GM19463 (cell line): ENCODE data around the gene ADAM10.
A peak's percentile ranks its signal among the peaks of the same experiment; 100 is the strongest.

Experiments used
- ATAC-seq: cut with Tn5 transposase; IDR thresholded peaks from one replicate; pipeline ENCODE4 v1.9.1; 2021; ENCODE audit warnings: mild to moderate bottlenecking, moderate library complexity; ENCODE audit not compliant: unreplicated experiment

ADAM10 gene

DNA sequence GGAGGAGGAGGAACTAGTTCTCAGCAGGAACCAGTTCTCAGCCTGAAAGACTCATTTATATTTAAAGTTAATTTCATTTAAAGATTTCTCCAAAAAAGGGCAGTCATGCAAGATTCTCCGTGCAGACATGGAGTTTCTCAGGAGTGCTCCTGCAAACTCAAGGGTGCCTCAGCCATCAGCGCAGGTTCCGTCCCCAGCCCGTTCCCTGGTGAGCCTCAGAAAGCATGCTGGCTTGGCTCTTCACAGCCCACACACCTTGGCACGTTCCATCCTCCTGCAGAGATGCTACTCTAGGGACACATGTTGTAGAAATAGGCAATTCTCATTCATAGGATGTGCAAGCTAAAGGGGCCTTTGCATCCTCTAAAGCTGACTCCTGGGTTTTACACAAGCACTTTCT lies 194.7 kb downstream of the ADAM10 start:
- ATAC-seq: no peak

DNA sequence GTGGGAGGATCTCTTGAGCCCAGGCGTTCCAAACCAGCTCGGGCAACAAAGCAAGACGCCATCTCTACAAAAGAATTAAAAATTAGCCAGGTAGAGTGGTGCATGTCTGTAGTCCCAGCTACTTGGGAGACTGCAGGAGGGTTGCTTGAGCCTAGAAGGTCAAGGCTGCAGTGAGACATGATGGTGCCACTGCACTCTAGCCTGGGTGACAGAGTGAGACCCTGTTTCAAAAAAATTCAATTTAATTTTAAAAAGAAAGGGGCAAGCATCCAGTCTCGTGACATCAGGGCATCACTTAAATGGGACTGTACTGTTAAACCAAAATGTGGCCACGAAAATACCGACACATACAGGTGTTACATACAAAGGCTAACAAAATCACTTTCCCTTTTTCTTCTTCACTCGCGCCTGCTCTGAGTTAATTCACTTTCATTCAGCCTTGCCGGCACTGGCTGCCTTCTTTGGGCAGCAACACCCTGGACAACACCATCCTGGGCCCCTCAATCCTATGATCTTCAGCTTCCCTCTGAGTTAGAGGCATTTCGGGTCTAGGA lies 196.1 kb downstream of the ADAM10 start:
- no peak for ATAC-seq

DNA sequence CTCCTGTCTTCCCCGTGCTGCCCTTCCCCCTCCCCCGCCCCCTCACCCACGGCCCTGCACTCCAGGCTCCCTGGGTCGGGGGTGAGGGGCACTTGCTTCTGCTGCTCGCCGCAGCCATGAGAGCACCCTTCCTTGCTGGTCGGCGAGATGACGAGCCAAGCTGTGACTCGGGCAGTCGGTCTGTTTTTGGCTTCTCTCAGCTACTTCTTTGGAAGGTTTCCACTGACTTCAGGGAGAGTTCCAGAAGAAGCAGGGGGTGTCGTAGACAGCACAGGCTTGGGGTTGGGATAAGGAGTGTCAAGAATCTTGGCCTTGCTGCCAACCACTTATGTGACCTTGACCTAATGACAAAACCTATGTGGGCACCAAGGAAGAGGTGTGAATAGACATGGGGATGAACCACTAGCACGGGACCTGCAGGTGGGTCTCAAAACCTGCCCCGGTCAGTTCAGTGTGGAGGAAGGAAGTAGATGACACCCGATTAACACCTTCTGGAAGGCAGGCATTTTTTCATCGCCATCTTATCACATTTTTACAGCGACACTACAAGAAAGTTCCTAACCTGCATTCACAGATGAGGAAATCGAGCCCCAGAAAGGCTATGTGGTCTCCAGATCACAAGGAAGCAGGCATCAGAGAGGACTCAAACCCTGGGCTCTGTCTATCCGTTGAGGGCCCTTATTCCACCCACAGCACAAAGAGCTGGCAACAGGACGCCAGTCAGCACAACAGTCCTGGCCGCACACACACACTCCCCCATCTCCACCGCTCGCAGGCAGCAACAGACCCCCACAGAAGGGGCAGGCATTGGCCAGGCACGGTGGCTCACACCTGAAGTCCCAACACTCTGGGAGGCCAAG lies 196.8 kb downstream of the ADAM10 start:
- ATAC-seq: no peak

DNA sequence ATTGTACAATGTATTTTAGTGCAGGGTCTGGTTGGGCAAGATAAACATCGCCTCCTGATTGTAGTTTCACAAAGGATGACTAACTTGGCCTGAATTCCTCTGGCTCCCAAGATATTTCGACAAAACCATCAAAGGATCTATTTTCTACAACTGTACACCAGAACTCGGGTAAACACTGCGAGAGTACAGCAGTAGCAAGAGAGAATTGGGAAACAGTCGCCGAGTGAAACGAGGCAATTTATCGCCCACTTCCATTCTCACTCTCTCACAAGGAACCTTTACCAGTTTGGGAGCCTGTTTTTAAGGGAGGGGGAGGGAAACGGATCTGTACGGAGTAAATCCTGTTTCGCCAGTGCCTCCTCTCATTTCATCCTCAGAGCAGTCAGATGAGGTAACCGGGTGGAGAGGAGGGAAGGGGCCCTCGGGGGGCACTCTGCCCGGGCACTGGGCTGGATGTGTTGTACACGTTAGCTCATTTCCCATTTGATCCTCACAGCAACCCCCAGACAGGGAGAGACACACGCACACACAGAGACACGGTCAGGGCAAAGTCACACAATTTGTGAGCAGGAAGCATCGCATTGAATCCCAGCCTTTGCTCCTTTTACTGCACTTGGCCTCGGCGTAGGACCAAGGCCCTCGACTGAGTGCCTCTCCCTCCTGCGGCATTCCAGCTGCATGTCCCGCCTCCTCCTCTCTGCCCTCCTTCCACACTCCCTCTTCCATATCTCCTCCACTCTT lies 197.6 kb downstream of the ADAM10 start:
- ATAC-seq: no peak

DNA sequence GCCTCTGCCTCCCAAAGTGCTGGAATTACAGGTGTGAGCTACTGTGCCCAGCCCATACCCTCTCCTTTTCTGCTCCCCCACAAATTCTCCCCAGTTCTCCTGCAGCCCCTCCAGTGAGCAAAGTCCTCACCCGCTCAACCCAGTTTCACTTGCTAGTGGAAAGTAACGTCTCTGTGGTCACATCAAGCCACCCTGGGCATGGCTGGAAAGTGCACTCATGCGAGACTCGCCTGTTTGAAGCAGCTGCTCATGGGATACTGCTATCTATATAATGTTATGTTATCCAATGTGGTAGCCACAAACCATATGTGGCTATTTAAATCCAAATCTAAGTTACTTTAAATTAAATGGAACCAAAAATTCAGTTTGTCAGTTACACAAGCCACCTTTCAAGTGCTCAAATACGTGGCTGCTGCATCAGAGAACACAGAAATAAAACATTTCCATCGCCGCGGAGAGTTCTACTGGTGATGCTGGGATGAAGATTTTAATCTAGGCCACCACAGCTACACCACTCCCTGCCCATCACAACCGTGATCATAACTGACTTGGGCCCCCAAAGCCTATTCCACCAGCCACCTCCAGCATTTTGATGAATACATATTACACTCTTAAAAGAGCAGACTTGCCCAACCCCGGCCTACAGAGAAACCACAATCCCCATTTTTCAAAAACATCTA lies 198.3 kb downstream of the ADAM10 start:
- ATAC-seq: peak; percentile 53

DNA sequence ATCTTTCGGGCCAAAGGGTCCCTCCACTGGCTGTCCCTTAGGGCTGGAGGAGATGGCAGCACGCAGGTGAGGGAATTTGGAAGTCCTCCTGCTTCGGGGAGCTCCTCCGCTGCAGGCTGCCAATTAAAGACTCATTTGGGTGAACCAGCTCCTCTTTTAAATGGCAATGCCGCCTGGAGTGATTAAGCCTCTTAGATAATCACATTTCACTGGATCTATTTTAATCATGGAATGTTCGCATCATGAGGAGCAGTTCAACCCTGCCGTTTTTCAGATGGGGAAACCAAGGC lies 199.8 kb downstream of the ADAM10 start:
- ATAC-seq: no peak

DNA sequence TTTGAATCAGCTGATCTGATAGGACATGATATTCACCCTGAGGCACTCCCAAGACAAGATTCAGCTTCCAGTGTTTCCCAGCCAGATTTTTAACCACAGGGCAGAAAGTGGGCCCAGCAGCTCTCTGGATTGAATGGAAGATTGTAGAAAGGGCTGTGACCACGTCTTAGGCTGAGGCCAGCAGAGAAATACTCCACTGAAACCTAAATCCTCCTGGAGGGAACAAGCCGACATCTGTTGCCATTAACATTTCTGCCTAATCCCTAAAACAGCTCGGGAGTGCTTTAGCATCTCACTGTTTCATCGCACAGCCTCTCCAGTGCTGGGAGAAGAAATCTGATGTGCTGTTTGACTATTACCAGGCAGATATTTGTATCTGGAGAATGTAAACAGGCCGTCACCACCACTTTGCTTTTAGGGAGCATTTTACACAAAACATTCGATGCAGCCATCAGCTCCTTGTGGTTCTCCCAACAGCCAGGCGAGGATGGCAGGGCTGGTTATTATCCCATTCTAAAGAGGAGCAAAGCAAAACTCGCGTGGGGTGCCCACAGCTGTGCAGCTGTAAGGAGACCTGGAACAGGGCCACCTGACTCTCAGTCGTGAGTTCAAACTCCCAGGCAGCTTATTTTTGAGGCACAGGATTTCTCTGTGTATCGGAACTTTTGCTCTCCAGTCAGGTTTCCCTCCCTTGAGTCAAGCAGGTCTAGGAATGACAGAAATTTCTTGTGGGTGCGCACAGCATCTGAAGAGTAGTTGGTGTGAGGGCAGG lies 200.3 kb downstream of the ADAM10 start:
- ATAC-seq: no peak

DNA sequence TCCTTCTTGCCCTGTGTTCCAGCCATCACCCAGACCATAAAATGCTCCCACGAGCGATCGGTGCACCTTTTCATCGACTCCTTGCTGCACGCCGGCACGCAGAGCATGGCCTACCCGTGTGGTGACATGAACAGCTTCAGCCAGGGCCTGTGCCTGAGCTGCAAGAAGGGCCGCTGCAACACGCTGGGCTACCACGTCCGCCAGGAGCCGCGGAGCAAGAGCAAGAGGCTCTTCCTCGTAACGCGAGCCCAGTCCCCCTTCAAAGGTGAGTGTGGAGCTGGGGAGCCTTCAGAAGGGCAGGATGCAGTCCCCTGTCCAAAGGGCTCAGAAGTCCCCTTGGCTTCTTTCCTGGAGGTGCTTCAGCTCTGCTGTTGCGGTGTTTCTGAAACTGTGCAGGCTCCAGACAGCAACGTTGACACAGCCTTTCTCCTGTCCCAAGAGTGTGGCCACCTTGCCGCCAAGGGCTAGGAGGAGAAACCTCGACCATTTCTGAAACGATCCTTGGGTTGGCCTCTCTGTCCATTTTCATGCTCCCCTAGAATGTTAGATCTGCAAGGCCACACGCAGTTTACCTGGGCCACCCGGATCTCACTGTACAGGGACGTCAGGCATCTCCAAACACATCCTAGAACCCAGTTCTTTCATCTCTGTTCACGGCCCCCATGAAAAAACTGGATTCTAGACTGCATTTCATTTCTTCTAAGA lies 201.0 kb downstream of the ADAM10 start:
- no peak for ATAC-seq

DNA sequence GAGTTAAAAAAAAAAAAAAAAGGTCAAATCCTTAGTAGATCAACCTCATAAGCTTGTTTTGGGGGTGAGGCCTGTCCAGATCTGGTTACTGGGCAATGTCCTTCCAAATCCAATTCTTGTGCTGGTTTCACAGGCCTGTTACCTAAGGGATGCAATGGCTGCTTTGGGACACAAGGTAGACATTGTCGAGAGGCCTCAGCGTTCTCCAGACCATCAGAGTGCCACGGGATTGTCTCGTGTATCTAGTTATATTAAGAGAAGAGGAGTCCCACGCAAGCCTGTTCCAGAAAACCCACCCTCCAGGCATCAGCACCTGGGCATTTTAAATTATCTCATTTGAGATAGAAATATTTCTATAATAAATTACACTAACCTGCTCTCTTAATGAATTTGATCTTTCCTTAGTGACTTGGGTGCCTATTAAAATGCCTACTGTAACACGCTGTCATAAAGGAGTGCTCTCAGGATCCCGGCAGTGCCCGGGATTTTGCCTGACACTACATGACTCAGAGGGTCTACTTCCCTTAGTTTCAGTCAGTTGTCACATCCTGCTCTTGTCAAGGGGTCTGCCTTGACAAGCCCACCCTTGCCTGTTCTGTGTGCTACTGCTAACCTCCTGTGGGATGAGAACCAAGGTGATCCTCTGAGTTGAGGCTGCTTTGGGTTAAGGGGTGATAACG lies 201.7 kb downstream of the ADAM10 start:
- no peak for ATAC-seq

DNA sequence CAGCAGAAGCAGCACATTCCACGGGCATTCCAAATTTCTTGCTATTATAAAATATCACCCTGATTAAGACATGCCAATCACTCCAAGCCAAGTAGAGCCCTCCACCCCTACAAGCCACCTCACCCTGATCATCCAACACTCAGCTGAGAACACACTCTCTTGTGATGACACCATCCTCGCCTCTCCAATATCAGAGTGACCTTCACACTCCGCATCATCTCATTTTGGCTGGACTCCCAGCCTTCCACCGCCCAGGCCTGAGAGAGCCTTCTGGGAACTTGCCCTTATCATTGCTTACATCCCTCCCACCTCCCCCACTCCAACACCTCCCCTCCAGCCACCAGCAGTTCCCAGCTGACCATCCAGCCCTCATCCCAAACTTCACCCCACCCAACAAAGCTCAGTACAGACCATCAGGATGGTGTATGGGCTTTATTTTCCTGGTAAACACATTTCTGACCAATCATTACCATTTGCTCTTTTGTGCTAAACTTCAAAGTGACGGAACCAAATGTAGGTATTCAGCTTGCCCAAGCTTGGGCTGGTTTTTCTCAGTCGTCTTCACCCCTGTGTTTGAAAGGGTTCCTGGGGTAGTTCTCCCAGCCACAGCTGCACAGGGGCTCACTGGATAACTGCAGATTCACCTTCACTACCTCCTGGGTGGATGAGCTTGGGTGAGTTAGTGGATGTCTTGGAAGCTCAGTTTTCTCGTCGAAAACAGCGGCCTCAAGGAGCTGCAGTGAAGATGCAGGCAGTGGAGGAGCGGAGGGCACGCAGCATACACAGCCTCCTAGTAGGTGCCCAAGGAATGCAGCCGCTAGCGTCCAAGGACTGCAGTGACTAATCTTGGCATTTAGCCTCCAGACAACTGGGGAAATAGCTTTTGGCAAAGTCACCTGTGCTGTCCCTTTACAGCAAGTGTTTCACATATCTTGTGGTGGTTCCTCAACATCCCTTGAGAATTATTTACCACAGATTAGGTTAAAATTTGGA lies 202.6 kb downstream of the ADAM10 start:
- no peak for ATAC-seq

DNA sequence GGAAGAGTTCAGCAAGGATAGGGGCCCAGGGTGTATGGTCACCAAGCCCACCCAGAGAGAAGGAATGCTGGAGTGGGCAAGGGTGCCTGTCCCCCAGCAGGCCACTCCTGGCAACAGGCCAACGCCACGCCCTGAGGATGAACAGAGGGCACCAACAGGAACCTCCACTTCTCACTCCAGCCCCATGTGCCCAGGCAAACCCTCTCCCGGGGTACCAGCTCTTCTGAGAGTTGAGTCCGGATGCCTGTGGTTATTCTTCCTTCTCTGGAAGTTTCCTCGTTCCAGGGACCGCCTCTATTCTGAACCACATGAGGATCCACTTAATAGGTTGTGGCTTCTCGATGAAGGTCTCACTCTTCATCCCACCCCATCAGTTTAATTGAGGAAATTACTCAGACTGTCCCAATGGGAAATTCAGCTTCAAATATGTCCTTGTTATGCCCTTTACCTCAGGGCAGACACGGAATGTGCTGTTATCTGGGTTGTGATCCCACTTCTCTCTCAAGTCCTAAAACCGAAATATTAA lies 203.4 kb downstream of the ADAM10 start:
- no peak for ATAC-seq

DNA sequence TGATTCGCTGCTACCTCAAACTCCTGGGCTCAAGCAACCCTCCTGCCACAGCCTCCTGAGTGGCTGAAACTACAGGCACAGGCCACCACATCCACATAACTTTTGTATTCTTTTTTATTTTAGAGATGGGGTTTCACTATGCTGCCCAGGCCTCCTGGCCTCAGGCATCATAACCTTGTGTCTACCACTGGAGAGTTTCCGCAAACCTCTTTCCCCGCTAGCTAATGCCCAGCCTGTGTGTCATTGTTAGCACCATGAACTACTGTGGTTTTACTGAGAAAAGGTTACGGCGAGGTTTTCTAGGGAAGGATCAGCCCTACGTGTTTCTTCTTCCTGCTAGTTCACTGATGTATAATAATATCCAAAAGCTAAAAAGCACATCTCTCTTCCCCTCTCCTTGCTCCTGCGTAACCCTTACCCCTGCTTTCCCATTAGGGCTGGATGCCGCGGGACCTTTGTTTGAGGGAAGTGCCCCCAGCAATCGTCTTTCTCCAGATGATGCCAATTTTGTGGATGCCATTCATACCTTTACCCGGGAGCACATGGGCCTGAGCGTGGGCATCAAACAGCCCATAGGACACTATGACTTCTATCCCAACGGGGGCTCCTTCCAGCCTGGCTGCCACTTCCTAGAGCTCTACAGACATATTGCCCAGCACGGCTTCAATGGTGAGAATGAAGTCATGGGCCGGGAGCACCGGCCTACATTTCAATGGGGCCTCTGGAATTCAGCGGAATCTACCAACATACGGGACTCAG lies 204.0 kb downstream of the ADAM10 start:
- ATAC-seq: no peak

DNA sequence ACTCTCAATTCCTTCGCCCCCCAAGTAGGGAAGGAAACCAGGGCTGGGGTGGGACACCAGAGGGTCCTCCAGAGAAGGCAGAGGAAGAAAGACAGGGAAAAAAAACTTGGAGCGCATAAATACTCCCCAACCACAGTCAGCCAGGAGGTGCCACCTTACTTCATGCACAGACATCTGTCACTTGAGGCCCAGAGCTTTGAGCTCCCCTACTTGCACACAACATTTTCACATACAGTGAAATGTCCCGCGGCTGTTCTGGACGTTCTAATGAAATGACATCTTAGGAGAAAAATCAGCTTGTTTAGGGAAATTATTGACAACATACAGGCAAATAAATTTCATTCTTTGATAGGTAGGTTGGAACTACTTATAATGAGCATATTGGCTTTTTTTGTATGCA lies 204.8 kb downstream of the ADAM10 start:
- no peak for ATAC-seq

DNA sequence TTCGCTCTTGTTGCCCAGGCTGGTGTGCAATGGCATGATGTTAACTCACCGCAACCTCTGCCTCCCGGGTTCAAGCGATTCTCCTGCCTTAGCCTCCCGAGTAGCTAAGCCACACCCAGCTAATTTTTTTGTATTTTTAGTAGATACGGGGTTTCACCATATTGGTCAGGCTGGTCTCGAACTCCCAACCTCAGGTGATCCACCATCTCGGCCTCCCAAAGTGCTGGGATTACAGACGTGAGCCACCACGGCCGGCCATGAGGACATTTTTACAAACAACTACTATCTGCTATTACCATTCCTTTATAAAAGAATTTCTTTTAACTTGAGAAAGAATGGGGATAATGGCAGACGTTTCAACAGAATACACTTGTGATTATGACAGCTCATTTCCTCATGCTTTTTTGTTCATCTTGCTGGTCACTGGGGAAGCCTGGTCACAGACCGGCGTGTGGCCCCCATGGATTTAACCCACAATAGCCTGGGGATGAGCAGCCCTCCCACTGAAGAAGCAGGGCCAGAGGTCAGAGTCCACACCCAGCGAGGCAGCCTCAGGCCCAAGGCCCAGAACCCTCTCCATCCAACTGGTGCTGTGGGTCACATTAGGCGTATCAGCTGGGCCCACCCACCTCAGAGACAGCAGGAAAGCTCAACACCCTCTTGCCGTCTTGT lies 205.7 kb downstream of the ADAM10 start:
- ATAC-seq: no peak

DNA sequence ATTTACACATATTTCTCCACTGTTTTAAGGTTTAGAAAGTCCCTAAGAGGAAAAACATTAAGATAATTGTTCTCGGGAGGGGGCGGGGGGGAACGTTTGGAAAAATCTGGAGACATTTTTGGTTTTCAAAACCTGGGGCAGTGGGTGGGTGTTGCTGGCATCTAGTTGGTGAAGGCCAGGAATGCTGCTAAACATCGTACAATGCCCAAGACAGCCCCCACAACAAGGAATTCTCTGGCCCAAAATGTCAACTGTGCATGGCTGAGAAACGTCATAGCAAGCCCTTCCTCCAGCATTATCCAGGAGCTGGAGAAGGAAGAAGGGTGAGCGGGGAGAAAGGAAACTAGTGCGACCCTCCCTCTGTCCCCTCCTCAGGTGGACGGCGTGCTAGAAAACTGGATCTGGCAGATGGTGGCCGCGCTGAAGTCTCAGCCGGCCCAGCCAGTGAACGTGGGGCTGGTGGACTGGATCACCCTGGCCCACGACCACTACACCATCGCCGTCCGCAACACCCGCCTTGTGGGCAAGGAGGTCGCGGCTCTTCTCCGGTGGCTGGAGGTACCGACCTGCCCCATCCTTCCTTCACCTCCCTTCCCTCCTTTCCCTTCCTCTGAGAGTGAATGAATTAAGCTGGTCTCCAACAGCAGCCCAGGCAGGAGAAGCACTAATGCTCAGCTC lies 208.0 kb downstream of the ADAM10 start:
- ATAC-seq: no peak

DNA sequence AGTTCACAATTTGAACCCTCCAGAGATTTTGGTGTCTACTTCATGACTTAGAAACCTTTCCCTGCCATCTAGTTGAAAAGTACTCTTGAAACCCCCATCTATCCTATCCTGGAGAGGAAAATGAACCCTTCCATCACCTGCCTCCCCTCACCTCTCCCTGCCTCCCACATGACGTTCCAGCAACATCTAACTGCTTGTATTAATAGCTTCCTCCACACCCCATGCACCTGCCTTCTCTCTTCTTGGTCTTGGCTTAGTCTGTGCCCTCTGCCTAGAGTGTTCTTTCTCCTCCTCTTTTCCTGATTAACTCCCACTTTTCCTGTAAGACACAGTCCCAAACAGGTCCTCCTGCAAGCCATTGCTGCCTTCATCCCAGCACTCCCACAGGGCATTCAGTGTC lies 210.0 kb downstream of the ADAM10 start:
- ATAC-seq: no peak
